Measurements from ENCODE around the gene DHX34.
"Not testable (repeated sequence)": the region's sequence is repeated elsewhere in the genome, so short reads cannot be mapped to it uniquely, and the experiment has no call there.

The DHX34 gene

GRCh38 chr19:47331931-47332547 is 17.1 kb upstream of the DHX34 start, which contains the start of gene C5AR2:
Gene C5AR2, plus strand, starts transcription at chr19:47332175. Its CDS starts 8,625 bp downstream, at chr19:47340800.
- no peak for DNase-seq

DNA sequence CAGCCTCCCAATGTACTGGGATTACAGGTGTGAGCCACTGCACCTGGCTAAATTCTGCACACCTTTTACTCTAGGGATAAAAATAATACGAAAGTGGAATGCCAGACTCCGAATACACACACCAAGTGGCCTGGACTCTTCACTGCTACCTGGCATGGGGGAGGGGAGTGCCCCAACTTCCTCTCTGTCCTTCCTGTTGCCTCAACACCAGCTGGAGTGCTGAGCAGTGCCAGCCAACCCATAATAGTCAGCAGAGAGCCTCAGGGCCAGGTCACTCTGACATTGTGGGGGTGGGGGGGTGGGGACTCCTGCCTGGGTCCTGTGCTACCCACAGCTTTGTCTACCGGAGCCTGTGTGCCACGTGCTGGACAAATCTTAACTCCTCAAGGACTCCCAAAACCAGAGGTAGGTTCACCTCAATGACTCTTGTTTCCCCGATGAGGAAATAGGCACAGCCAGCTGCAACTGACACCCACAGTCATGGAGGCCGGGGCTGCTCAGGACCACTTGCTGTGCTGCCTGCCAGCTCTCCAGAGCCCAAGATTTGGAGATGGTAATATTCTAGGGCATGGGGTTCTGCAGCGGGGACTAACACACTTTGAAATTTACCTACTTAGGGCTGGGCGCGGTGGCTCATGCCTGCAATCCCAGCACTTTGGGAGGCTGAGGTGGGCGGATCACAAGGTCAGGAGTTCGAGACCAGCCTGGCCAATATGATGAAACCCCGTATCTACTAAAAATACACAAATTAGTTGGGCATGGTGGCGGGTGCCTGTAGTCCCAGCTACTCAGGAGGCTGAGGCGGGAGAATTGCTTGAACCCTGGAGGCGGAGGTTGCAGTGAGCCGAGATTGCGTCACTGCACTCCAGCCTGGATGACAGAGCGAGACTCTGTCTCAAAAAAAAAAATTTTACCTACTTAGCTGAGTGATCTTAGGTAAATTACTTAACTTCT is 12.1 kb upstream of the DHX34 start:
- DNase-seq, result not testable (repeated sequence)

DNA sequence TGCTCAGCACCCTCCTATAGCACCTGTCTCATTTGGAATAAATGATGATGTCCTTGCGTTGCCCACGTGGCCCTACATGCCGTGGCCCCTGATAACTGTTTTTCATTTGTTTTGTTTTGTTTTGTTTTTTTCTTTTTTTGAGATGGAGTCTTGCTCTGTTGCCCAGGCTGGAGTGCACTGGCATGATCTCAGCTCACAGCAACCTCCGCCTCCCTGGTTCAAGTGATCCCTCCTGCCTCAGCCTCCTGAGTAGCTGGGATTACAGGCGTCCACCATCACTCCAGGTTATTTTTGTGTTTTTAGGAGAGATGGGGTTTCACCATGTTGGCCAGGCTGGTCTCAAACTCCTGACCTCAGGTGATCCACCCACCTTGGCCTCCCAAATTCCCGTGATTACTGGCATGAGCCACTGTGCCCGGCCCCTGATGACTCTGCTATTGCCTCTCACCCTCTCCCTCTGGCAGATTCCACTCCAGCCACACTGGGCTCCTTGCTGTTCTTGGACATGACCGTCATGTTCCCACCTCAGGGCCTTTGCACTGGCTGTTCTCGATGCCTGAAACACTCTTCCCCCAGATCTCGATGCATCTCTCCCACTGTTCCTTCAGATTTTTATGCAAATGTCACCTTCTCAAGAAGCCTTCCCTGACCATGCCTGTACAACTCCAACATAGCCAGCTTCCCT is 9.8 kb upstream of the DHX34 start:
- DNase-seq, result no peak

GRCh38 chr19:47340477-47341208 is 8.5 kb upstream of the DHX34 start:
- no peak for DNase-seq

GRCh38 chr19:47341734-47342133 is 7.4 kb upstream of the DHX34 start:
- no peak for DNase-seq

DNA sequence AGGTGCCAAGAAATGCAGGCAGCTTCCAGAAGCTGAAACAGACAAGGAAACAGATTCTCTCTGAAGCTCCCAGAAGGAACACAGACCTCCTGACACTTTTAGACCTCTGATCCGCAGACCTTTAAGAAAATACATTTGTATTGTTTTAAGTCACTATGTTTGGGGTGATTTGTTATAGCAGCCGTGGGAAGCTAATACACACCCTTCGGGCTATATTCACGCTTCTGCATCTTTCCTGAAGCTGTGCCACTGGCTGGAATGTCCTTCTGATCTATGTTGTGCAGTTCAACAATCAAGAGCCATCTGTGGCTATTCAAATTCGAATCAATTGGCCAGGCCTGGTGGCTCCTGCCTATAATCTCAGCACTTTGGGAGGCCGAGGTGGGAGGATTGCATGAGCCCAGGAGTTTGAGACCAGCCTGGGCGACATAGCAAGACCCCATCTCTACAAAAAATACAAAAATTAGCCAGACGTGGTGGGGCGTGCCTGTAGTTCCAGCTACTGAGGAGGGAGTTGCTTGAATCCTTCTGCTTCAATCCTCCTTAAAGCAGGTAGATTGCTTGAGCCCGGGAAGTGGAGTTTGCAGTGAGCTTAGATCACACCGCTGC is 5.8 kb upstream of the DHX34 start:
- DNase-seq, result no peak

GRCh38 chr19:47344425-47344824 is 4.7 kb upstream of the DHX34 start:
- DNase-seq, result no peak

- DNase-seq, result not testable (repeated sequence)
Observed at GRCh38 chr19:47346024-47346423, 3.1 kb upstream of the DHX34 start.

- no peak for DNase-seq
Observed at GRCh38 chr19:47350630-47351029, 1.5 kb downstream of the DHX34 start.

DNA sequence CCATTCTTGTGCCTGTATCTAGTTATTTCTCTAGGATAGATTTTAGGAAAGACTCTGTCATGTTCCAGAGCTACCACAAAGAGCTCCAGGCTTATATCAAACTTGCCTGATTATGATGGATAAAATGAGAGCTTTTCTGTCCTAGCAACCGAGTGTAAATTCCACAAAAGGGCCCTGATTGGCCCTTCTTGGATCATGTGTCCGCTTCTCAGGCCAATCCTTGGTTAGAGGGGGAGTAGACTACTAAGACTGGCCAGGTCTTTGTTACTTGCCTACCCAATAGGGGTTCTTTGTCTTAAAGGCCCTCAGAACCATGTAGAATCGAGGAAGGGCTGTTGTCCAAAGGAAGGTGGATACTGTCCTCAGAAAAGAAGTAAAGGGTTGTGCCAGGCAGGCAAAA is 2.4 kb downstream of the DHX34 start:
- DNase-seq, result no peak

DNA sequence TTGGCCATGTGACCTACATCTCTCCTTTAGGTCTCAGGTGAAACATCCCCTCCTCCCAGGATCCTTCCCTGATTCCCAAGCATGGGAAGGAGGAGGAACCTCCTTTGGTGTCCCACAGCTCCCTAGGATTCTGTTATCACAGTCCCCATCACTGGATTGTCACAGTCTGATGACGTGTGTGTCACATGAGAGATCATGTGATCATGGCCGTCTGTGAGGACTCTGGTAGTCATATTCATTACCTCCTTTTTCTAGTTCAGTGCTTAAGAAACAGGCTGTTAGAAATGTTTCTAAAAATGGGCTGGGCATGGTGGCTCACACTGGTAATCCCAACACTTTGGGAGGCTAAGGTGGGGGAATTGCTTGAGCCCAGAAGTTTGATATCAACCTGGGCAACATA is 3.0 kb downstream of the DHX34 start:
- DNase-seq, result no peak

GRCh38 chr19:47353307-47353712 is 4.2 kb downstream of the DHX34 start:
- DNase-seq, result no peak

GRCh38 chr19:47356900-47357299 is 7.8 kb downstream of the DHX34 start:
- DNase-seq, result no peak

GRCh38 chr19:47357788-47358680 is 8.9 kb downstream of the DHX34 start:
- DNase-seq, result no peak

- DNase-seq, result no peak
Observed at GRCh38 chr19:47358936-47359335, 9.8 kb downstream of the DHX34 start.

DNA sequence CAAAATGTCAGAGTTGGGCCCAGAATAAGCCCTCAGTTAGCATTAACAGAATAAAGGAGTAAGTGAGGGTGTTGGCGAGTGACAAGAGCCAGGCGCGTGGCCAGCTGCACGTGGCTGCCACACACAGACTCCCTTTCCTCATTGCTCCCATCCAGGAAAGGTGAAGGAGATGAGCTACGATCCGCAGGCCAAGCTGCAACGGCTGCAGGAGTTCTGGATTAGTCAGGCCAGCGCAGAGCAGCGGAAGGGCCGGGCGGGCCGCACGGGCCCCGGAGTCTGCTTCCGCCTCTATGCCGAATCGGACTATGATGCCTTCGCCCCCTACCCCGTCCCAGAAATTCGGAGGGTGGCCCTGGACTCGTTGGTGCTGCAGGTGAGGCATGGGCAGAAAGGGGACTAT is 13.2 kb downstream of the DHX34 start:
- no peak for DNase-seq

DNA sequence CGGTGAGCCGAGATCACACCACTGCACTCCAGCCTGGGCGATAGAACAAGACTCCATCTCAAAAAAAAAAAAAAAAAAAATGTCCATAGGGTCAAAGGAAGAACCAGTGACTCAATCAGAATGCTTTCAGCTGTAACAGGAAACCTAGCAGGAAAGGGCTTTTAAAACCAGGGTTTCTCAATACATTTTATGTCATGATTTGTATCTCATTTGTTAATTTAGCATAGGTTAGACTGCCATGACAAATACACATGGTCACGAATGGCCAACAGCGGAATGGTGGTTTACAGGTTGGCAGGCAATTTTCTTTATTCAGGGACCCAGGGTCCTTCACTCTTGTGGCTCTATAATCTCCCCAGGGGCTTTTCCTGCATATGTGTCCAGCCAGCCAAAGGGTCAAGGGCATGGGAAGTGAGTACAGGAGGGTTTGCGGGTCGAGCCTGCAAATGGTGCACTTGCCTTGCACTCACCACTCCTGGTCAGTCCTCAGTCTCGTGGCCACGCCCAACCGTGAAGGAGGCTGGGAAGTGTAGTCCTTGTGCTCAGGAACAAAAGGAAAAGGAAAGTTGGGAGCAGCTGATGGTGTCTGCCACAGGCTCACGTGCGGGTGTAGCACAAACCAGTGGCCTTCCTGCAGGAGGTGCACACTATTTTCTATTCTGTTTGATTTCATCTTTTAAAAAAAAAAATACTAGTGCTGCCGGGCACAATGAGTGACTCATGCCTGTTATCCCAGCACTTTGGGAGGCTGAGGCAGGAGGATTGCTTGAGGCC is 14.8 kb downstream of the DHX34 start:
- DNase-seq, result no peak

DNA sequence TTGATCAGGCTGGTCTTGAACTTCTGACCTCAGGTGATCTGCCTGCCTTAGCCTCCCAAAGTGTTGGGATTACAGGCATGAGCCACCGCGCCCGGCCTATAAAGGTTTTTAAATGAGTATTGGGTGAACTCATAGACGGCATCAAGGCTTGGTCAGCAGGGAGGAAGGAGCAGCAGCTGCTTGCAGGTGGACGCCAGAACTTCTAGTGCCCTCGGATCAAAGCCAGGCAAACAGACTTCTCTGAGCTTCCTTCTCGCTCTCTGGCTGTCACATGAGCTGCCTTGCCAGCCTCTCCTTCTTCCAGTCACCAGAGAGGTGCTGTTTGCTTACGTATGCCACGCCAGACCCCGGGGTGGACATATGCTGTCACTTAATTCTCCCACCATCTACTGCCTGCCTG is 16.3 kb downstream of the DHX34 start:
- not testable (repeated sequence) for DNase-seq

- no peak for DNase-seq
Observed at GRCh38 chr19:47370045-47370611, 21.0 kb downstream of the DHX34 start.

DNA sequence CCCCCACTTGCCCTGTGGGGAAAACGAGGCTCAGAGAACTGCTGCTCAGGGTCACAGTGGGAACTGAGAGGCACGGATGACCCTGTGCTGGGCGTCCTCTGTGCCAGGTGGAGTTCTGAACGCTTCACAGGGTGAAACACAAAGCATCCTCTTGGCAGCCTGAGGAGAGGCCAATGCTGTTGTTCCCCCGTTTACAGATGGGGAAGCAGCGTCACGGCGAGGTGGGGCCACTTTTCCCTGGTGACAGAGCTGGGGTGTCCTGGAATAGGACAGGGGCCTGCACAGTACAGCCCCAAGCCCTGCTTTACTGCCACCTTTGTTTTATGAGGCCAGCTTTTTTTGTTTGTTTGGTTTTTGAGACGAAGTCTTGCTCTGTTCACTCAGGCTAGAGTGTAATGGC is 22.1 kb downstream of the DHX34 start:
- no peak for DNase-seq

Measured in NK-92 treated with Interleukin-12 subunit alpha and Interleukin-12 subunit beta, amount 100 ng/mL, for 24 hours (cell line).